ENCODE measurements around the gene NXF2B.
"Not testable (repeated sequence)": the region's sequence is repeated elsewhere in the genome, so short reads cannot be mapped to it uniquely, and the experiment has no call there.

The NXF2B gene

DNA sequence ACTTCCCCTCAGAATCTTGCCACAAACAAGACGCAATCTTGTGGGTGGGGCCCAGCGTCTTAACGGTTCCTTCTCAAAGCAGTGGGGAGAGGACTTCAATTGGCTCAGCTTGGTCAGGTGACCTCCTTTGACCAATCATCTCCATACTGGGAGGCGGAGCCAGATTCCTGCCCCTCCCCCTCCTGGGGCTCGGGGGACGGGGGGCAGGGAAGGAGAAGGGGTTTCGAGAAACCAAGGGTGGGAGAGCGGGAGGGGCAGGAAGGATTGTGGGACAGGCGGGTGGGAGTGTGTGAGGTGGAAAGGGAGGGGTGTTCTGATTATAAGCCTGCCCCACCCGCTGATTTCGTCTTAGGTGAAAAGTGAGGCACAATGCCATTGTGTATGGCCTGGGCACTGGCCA, at the start of gene NXF2B:
Gene NXF2B (minus strand): TSS at position 101 of the 400 bp plus-strand sequence. CDS start 59,972 bp downstream, outside the sequence.
- H3K9me3 ChIP-seq (ENCODE audit: severe bottlenecking); H3K27me3 ChIP-seq (ENCODE audit: insufficient read depth, poor library complexity, severe bottlenecking); H3K27ac ChIP-seq (ENCODE audit: poor library complexity, severe bottlenecking); H3K36me3 ChIP-seq (ENCODE audit: low read depth); H3K4me3 ChIP-seq (ENCODE audit: severe bottlenecking); H3K4me1 ChIP-seq (ENCODE audit: insufficient read depth, poor library complexity, severe bottlenecking); DNase-seq (ENCODE audit: low spot score); ATAC-seq (ENCODE audit: low read depth): not testable (repeated sequence)

GRCh38 chrX:102478765-102479164, 39.0 kb upstream of the NXF2B start:
- not testable (repeated sequence) for H3K27me3 ChIP-seq (ENCODE audit: insufficient read depth, poor library complexity, severe bottlenecking); H3K4me1 ChIP-seq (ENCODE audit: insufficient read depth, poor library complexity, severe bottlenecking); H3K9me3 ChIP-seq (ENCODE audit: severe bottlenecking); H3K36me3 ChIP-seq (ENCODE audit: low read depth); H3K4me3 ChIP-seq (ENCODE audit: severe bottlenecking); H3K27ac ChIP-seq (ENCODE audit: poor library complexity, severe bottlenecking); DNase-seq (ENCODE audit: low spot score)
- peak; percentile 71; the same call in 2 of the 3 replicates for ATAC-seq (ENCODE audit: low read depth)

DNA sequence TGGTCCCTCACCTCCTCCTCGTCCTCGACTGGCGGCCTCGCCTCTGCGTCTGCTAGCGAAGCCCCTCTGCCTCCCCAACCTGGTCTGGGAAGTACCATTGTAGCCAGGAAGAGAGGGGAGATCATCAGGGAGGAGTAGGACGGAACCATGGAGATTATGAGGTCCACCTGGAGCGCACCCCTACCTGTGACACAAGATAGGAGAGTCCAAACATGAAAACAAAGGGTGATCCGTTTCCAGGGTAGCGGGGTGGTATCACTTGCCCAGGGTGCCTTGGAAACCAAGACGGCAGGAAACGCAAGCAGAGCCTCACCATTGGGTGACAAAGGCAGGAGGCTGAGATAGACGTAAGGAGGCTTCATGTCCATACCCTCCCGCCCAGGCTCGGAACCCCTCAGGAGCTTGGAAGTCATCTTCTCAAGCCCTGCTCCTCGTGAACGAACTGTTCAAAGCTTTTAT, 32.0 kb upstream of the NXF2B start, which contains the start of gene TCP11X2:
Gene TCP11X2 (minus strand): TSS at position 51 of the 459 bp plus-strand sequence.
- not testable (repeated sequence) for H3K4me1 ChIP-seq (ENCODE audit: insufficient read depth, poor library complexity, severe bottlenecking); DNase-seq (ENCODE audit: low spot score); ATAC-seq (ENCODE audit: low read depth); H3K36me3 ChIP-seq (ENCODE audit: low read depth); H3K27ac ChIP-seq (ENCODE audit: poor library complexity, severe bottlenecking); H3K27me3 ChIP-seq (ENCODE audit: insufficient read depth, poor library complexity, severe bottlenecking); H3K9me3 ChIP-seq (ENCODE audit: severe bottlenecking); H3K4me3 ChIP-seq (ENCODE audit: severe bottlenecking)

DNA sequence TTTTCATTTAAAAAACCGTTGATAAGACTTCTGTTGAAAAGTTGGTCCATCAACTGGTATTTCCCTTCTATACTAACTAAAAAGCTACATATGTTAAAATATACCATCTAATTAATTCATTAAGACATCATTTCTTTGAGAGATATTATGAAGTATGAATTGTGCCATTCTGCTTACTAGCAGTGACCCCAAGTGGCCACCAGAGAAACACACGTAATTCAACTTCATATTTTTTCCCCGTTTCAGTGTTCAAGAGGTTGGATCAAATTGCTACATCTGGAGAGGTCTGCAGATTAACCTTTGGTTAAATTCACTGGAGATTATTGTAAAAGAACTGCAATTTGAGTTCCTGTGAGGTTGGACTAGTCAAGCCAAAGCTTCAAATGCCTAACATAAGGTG, 30.4 kb upstream of the NXF2B start:
- not testable (repeated sequence) for H3K4me1 ChIP-seq (ENCODE audit: insufficient read depth, poor library complexity, severe bottlenecking); H3K4me3 ChIP-seq (ENCODE audit: severe bottlenecking); H3K9me3 ChIP-seq (ENCODE audit: severe bottlenecking); DNase-seq (ENCODE audit: low spot score); H3K27ac ChIP-seq (ENCODE audit: poor library complexity, severe bottlenecking); H3K36me3 ChIP-seq (ENCODE audit: low read depth); H3K27me3 ChIP-seq (ENCODE audit: insufficient read depth, poor library complexity, severe bottlenecking); ATAC-seq (ENCODE audit: low read depth)

DNA sequence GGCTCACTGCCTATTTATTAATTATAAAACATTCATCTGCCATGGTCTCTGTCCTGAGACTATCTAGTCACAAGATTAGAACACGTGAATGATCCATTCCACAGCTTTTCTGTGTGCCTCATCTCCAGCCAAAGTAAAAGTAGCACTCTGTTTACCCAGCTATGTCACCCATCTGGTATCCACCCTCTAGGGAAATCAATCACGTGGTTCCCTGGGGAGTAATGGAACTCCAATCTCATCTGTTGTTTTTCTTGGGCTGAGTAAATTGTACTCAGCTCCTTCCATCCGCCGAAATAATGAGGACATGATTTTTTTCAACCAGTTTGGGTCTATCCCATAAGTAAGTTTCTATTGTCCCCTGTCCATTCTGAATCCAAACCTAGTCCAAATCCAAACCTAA, 18.8 kb upstream of the NXF2B start:
- not testable (repeated sequence) for H3K4me1 ChIP-seq (ENCODE audit: insufficient read depth, poor library complexity, severe bottlenecking); H3K36me3 ChIP-seq (ENCODE audit: low read depth); H3K27ac ChIP-seq (ENCODE audit: poor library complexity, severe bottlenecking); DNase-seq (ENCODE audit: low spot score); H3K9me3 ChIP-seq (ENCODE audit: severe bottlenecking); H3K27me3 ChIP-seq (ENCODE audit: insufficient read depth, poor library complexity, severe bottlenecking); H3K4me3 ChIP-seq (ENCODE audit: severe bottlenecking); ATAC-seq (ENCODE audit: low read depth)

DNA sequence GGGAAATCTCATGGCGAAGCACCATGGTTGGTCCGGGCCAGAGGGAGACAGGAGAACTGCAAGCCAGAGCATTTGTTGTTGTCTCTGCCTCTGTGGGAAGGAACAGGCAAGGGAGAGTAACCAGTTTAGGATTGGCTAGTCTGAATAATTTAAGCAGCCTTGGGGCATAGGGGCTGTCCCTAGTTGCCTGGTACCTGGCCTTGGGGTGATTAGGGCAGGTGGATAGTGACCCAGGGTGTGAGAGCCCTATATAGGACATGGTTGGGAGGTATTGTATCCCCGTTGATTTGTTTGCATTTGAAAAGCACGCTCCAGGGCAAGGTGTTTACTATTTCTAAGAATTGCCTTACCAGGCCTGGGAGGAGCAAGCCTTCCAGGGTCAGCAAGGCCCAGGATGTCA, 25.3 kb downstream of the NXF2B start:
- H3K36me3 ChIP-seq (ENCODE audit: low read depth); ATAC-seq (ENCODE audit: low read depth); H3K27me3 ChIP-seq (ENCODE audit: insufficient read depth, poor library complexity, severe bottlenecking): not testable (repeated sequence)

GRCh38 chrX:102345916-102346315, 93.9 kb downstream of the NXF2B start:
- ATAC-seq (ENCODE audit: low read depth) (0 out of 3 replicates have a peak, but pooled peaks have one; percentile 23), DNase-seq (ENCODE audit: low spot score) (no peak)
- no peaks in the 10 kb centered on the region for H3K9me3 ChIP-seq (ENCODE audit: severe bottlenecking)

More for the DNA sequence above, 25.3 kb downstream of the NXF2B start:
- H3K27ac ChIP-seq (ENCODE audit: poor library complexity, severe bottlenecking); H3K4me3 ChIP-seq (ENCODE audit: severe bottlenecking); H3K9me3 ChIP-seq (ENCODE audit: severe bottlenecking); H3K4me1 ChIP-seq (ENCODE audit: insufficient read depth, poor library complexity, severe bottlenecking); DNase-seq (ENCODE audit: low spot score): not testable (repeated sequence)

More at GRCh38 chrX:102345916-102346315, 93.9 kb downstream of the NXF2B start:
- H3K4me1 ChIP-seq (ENCODE audit: insufficient read depth, poor library complexity, severe bottlenecking): no peaks in the 10 kb centered on the region
- no peaks in the 10 kb centered on the region for H3K27me3 ChIP-seq (ENCODE audit: insufficient read depth, poor library complexity, severe bottlenecking)
- H3K27ac ChIP-seq (ENCODE audit: poor library complexity, severe bottlenecking): no peak overlapping the region
- H3K36me3 ChIP-seq (ENCODE audit: low read depth): no peaks in the 10 kb centered on the region
- TF ChIP-seq, protein P1, sequence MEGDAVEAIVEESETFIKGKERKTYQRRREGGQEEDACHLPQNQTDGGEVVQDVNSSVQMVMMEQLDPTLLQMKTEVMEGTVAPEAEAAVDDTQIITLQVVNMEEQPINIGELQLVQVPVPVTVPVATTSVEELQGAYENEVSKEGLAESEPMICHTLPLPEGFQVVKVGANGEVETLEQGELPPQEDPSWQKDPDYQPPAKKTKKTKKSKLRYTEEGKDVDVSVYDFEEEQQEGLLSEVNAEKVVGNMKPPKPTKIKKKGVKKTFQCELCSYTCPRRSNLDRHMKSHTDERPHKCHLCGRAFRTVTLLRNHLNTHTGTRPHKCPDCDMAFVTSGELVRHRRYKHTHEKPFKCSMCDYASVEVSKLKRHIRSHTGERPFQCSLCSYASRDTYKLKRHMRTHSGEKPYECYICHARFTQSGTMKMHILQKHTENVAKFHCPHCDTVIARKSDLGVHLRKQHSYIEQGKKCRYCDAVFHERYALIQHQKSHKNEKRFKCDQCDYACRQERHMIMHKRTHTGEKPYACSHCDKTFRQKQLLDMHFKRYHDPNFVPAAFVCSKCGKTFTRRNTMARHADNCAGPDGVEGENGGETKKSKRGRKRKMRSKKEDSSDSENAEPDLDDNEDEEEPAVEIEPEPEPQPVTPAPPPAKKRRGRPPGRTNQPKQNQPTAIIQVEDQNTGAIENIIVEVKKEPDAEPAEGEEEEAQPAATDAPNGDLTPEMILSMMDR (IDR thresholded peaks at IDR 0.05; ENCODE audit: poor library complexity, severe bottlenecking): peak; percentile 48
- no peak overlapping the region for H3K4me3 ChIP-seq (ENCODE audit: severe bottlenecking)

All from RWPE2 (cell line).